MCF 10A (cell line): ENCODE data around the gene LRRC36. TPM values are rescaled to one million over a fixed set of nuclear protein-coding genes. Genes with fewer than 3 reads are reported as not detected.

Experiments used
- BruUV-seq: library from RNA; stranded (reverse); fragments of 400-500 nt; replicated peaks from 2 replicates; lab custom pipeline; 2021; lab: Mats Ljungman, UMichigan
- CTCF ChIA-PET: fragments of 300-600 bp; sonication (Branson Sonifier 250); formaldehyde crosslinking; extraction: SDS; loops from one replicate; lab custom pipeline; 2021; ENCODE audit warnings: antibody characterized with exemption, inconsistent platforms; lab: Yijun Ruan, JAX
- POLR2A ChIA-PET: fragments of 300-600, 350-650 bp; sonication (Branson Sonifier 250); formaldehyde crosslinking; extraction: SDS; loops from one replicate; lab custom pipeline; 2020; ENCODE audit warnings: antibody characterized with exemption, inconsistent platforms; lab: Yijun Ruan, JAX
- DNase-seq: peaks from one replicate; pipeline ENCODE4 v3.0.0-alpha.2; 2018; ENCODE audit not compliant: unreplicated experiment
- H3K27ac Mint-ChIP-seq: one replicate; pipeline ENCODE4 v1.8.0; 2022; ENCODE audit warnings: mild to moderate bottlenecking, low read depth, mixed read lengths; ENCODE audit not compliant: unreplicated experiment
- H3K27me3 Mint-ChIP-seq: one replicate; pipeline ENCODE4 v1.8.0; 2022; ENCODE audit warnings: mixed read lengths; ENCODE audit not compliant: insufficient read depth, unreplicated experiment
- H3K36me3 Mint-ChIP-seq: one replicate; pipeline ENCODE4 v1.8.0; 2022; ENCODE audit warnings: mild to moderate bottlenecking, moderate library complexity, mixed read lengths; ENCODE audit not compliant: insufficient read depth, unreplicated experiment
- H3K4me1 Mint-ChIP-seq: one replicate; pipeline ENCODE4 v1.8.0; 2022; ENCODE audit warnings: mixed read lengths; ENCODE audit not compliant: insufficient read depth, unreplicated experiment
- H3K4me3 Mint-ChIP-seq: one replicate; pipeline ENCODE4 v1.8.0; 2022; ENCODE audit warnings: mild to moderate bottlenecking, moderate library complexity, mixed read lengths; ENCODE audit not compliant: unreplicated experiment
- H3K9me3 Mint-ChIP-seq: one replicate; pipeline ENCODE4 v1.8.0; 2022; ENCODE audit warnings: mixed read lengths; ENCODE audit not compliant: unreplicated experiment
- CTCF ChIP-seq: fragments of 200-600 bp; IDR thresholded peaks from one replicate; pipeline ENCODE4 v1.8.0; 2022; ENCODE audit warnings: antibody characterized with exemption, mild to moderate bottlenecking; ENCODE audit not compliant: unreplicated experiment
- intact Hi-C: fragments of 100-400 bp; cut with micrococcal nuclease; formaldehyde crosslinking; loops from 2 replicates; pipeline ENCODE4 v1.14.1; 2022
- total RNA-seq: library from RNA; stranded (reverse); gene quantifications from 2 replicates; pipeline ENCODE4 v1.2.3, GENCODE V29; 2022

The LRRC36 gene
- total RNA-seq, 1 experiment from 2014 or later, result not detected

- peaks cover 16% of the 10 kb centered on the region for H3K4me1 Mint-ChIP-seq
- H3K27me3 Mint-ChIP-seq, result peaks cover 14% of the 10 kb centered on the region
- peak overlapping the region; percentile 81 for H3K4me3 Mint-ChIP-seq
- CTCF ChIA-PET, result interaction anchor here (0.6 to 2.7 kb wide), 17 partner anchors 8 to 383 kb away, joined by 3 to 20 read pairs (median 5); partner anchors contain the start of gene HSD11B2
- intact Hi-C loops, result loop anchor here (5.0 kb wide), 1 partner anchor 45 kb away; no protein-coding TSS in a partner anchor
- no peaks in the 10 kb centered on the region for H3K36me3 Mint-ChIP-seq
- no TSS peak for BruUV-seq
- no peak for TF ChIP-seq CTCF
- POLR2A ChIA-PET, result interaction anchor here (0.6 to 1.6 kb wide), 3 partner anchors 11 to 530 kb away, joined by 3 to 6 read pairs (median 4); no protein-coding TSS in a partner anchor
- no peak overlapping the region for H3K27ac Mint-ChIP-seq
- H3K9me3 Mint-ChIP-seq, result no peaks in the 10 kb centered on the region
- DNase-seq, result no peak
Measured at GRCh38 chr16:67417333-67418061, 90.9 kb downstream of the LRRC36 start.

- peaks cover 15% of the 10 kb centered on the region for H3K27me3 Mint-ChIP-seq
- no peaks in the 10 kb centered on the region for H3K36me3 Mint-ChIP-seq
- no peak overlapping the region for H3K27ac Mint-ChIP-seq
- intact Hi-C loops, result loop anchor here (5.0 kb wide), 1 partner anchor 47 kb away; no protein-coding TSS in a partner anchor
- no peak for TF ChIP-seq CTCF
- ChIA-PET POLR2A (no interaction called here), CTCF (interaction anchor here (0.5 to 2.3 kb wide), 3 partner anchors 71 to 159 kb away, joined by 3 to 5 read pairs (median 3); no protein-coding TSS in a partner anchor)
- DNase-seq, result no peak
- BruUV-seq, result no TSS peak
- H3K4me3 Mint-ChIP-seq, result no peak overlapping the region
- peaks cover 12% of the 10 kb centered on the region for H3K4me1 Mint-ChIP-seq
- H3K9me3 Mint-ChIP-seq, result no peaks in the 10 kb centered on the region
Measured at GRCh38 chr16:67419502-67419901, 92.9 kb downstream of the LRRC36 start.

- no peak for TF ChIP-seq CTCF
- H3K27ac Mint-ChIP-seq, result no peak overlapping the region
- DNase-seq, result no peak
- H3K4me1 Mint-ChIP-seq, result peaks cover 10% of the 10 kb centered on the region
- no peak overlapping the region for H3K4me3 Mint-ChIP-seq
- POLR2A ChIA-PET, result no interaction called here
- BruUV-seq, result no TSS peak
- H3K9me3 Mint-ChIP-seq, result no peaks in the 10 kb centered on the region
- H3K36me3 Mint-ChIP-seq, result no peaks in the 10 kb centered on the region
- intact Hi-C loops, result loop anchor here (5.0 kb wide), 1 partner anchor 48 kb away; no protein-coding TSS in a partner anchor
- H3K27me3 Mint-ChIP-seq, result peaks cover 20% of the 10 kb centered on the region
- CTCF ChIA-PET, result interaction anchor here (0.6 to 2.3 kb wide), 2 partner anchors 154 to 159 kb away, joined by 3 to 5 read pairs; no protein-coding TSS in a partner anchor
Measured at GRCh38 chr16:67419931-67420330, 93.3 kb downstream of the LRRC36 start.

GRCh38 chr16:67421030-67421429 is 94.4 kb downstream of the LRRC36 start:
- Mint-ChIP-seq H3K9me3 (no peaks in the 10 kb centered on the region), H3K4me3 (no peak overlapping the region), H3K4me1 (peaks cover 5% of the 10 kb centered on the region), H3K27me3 (peaks cover 26% of the 10 kb centered on the region), H3K36me3 (no peaks in the 10 kb centered on the region), H3K27ac (no peak overlapping the region)
- ChIA-PET POLR2A (interaction anchor here (0.6 to 0.7 kb wide), 2 partner anchors 22 to 96 kb away, joined by 4 read pairs; no protein-coding TSS in a partner anchor), CTCF (interaction anchor here (0.5 to 2.3 kb wide), 3 partner anchors 44 to 444 kb away, joined by 3 to 5 read pairs (median 5); no protein-coding TSS in a partner anchor)
- no TSS peak for BruUV-seq
- no peak for TF ChIP-seq CTCF
- DNase-seq, result no peak
- intact Hi-C loops, result no loop called here
